ENCODE data around the gene STXBP1.
A peak's percentile ranks its signal among the peaks of the same experiment; 100 is the strongest.

Gene STXBP1

DNA sequence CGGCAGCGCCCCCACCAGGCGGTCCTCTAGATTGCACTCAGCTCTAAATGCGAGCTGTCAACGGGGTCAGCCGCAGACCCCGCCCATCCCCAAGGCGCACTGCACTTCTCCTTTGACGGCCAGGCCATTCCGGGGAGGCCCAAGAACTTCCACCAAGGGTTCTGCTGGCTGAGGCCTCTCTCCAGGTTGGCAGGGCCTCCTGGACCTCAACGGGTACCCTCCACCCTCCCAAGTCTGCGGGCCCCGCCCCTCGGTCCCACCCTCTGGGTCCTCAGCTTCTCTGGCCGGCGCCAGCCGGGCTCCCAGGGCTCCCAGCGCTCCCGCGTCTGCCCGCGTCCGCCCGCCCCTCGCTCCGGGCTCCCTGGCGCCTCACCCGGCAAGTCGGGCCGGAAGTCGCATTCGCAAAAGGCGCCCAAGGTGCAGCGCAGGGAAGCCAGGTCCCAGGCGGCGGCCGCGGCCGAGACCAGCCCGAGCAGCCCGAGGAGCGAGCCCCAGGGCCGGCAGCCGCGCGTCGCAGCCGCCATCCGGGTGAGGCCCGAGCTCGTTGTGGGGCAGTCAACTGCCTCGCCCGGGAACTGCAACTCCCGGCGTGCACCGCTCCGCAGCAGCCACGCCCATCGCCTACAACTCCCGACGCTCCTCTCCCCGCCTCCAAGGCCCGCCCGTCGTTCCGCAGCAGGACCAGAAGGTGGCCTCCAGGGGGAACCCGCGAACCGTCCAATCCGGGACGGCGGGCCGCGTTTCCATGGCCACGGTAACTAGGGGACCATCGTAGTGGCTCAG lies 122.9 kb downstream of the STXBP1 start, which contains the start of gene TOR2A:
TSS of gene TOR2A (minus strand) at position 548 of the 783 bp plus-strand sequence. CDS start at position 524, 24 bp downstream.
- Histone ChIP-seq H3K9me3 (ENCODE audit: insufficient read depth, low read length) (no peaks in the 10 kb centered on the region), H3K27me3 (ENCODE audit: low read depth, low read length) (no peaks in the 10 kb centered on the region), H3K4me1 (ENCODE audit: low read length) (peaks cover 13% of the 10 kb centered on the region), H4K20me1 (ENCODE audit: insufficient read depth, low read length) (no peaks in the 10 kb centered on the region), H3K4me2 (ENCODE audit: low read length) (peak within 1 kb of the TSS; percentile 72), H2AFZ (ENCODE audit: low read depth, low read length) (peak within 1 kb of the TSS; percentile 50), H3K9ac (ENCODE audit: low read length) (peak within 1 kb of the TSS; percentile 71), H3K79me2 (ENCODE audit: low read length) (no peaks in the 10 kb centered on the region), H3K27ac (ENCODE audit: low read length) (peak within 1 kb of the TSS; percentile 57), H3K36me3 (replicated peaks; ENCODE audit: low read depth, low read length) (peaks cover 14% of the 10 kb centered on the region), H3K4me3 (ENCODE audit: low read length) (peak within 1 kb of the TSS; percentile 84)
- TF ChIP-seq, protein P1, sequence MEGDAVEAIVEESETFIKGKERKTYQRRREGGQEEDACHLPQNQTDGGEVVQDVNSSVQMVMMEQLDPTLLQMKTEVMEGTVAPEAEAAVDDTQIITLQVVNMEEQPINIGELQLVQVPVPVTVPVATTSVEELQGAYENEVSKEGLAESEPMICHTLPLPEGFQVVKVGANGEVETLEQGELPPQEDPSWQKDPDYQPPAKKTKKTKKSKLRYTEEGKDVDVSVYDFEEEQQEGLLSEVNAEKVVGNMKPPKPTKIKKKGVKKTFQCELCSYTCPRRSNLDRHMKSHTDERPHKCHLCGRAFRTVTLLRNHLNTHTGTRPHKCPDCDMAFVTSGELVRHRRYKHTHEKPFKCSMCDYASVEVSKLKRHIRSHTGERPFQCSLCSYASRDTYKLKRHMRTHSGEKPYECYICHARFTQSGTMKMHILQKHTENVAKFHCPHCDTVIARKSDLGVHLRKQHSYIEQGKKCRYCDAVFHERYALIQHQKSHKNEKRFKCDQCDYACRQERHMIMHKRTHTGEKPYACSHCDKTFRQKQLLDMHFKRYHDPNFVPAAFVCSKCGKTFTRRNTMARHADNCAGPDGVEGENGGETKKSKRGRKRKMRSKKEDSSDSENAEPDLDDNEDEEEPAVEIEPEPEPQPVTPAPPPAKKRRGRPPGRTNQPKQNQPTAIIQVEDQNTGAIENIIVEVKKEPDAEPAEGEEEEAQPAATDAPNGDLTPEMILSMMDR (IDR thresholded peaks at IDR 0.05; ENCODE audit: low read depth, low read length), result peak; percentile 94
- no peak for TF ChIP-seq EZH2phosphoT487 (IDR thresholded peaks at IDR 0.05; ENCODE audit: low read depth)

GRCh38 chr9:127735530-127736185 lies 123.6 kb downstream of the STXBP1 start:
- Histone ChIP-seq H4K20me1 (ENCODE audit: insufficient read depth, low read length) (no peaks in the 10 kb centered on the region), H3K4me2 (ENCODE audit: low read length) (peak overlapping the region; percentile 45), H3K9me3 (ENCODE audit: insufficient read depth, low read length) (no peaks in the 10 kb centered on the region), H3K79me2 (ENCODE audit: low read length) (no peaks in the 10 kb centered on the region), H3K27me3 (ENCODE audit: low read depth, low read length) (no peaks in the 10 kb centered on the region), H2AFZ (ENCODE audit: low read depth, low read length) (no peak overlapping the region), H3K4me3 (ENCODE audit: low read length) (peak overlapping the region; percentile 29), H3K27ac (ENCODE audit: low read length) (no peak overlapping the region), H3K36me3 (replicated peaks; ENCODE audit: low read depth, low read length) (peaks cover 19% of the 10 kb centered on the region), H3K9ac (ENCODE audit: low read length) (no peak overlapping the region), H3K4me1 (ENCODE audit: low read length) (peaks cover 13% of the 10 kb centered on the region)
- no peak for TF ChIP-seq EZH2phosphoT487 (IDR thresholded peaks at IDR 0.05; ENCODE audit: low read depth)
- TF ChIP-seq, protein P1 (IDR thresholded peaks at IDR 0.05; ENCODE audit: low read depth, low read length), result no peak

GRCh38 chr9:127738666-127739065 lies 126.6 kb downstream of the STXBP1 start:
- no peak overlapping the region for H3K27ac ChIP-seq (ENCODE audit: low read length)
- H3K9ac ChIP-seq (ENCODE audit: low read length), result no peak overlapping the region
- no peak overlapping the region for H2AFZ ChIP-seq (ENCODE audit: low read depth, low read length)
- peaks cover 34% of the 10 kb centered on the region for H3K36me3 ChIP-seq (replicated peaks; ENCODE audit: low read depth, low read length)
- H3K27me3 ChIP-seq (ENCODE audit: low read depth, low read length), result no peaks in the 10 kb centered on the region
- H3K4me1 ChIP-seq (ENCODE audit: low read length), result peaks cover 13% of the 10 kb centered on the region
- H4K20me1 ChIP-seq (ENCODE audit: insufficient read depth, low read length), result no peaks in the 10 kb centered on the region
- H3K9me3 ChIP-seq (ENCODE audit: insufficient read depth, low read length), result no peaks in the 10 kb centered on the region
- H3K4me3 ChIP-seq (ENCODE audit: low read length), result no peak overlapping the region
- TF ChIP-seq EZH2phosphoT487 (IDR thresholded peaks at IDR 0.05; ENCODE audit: low read depth), result no peak
- TF ChIP-seq, protein P1 (IDR thresholded peaks at IDR 0.05; ENCODE audit: low read depth, low read length), result no peak
- no peak overlapping the region for H3K4me2 ChIP-seq (ENCODE audit: low read length)
- H3K79me2 ChIP-seq (ENCODE audit: low read length), result no peaks in the 10 kb centered on the region

DNA sequence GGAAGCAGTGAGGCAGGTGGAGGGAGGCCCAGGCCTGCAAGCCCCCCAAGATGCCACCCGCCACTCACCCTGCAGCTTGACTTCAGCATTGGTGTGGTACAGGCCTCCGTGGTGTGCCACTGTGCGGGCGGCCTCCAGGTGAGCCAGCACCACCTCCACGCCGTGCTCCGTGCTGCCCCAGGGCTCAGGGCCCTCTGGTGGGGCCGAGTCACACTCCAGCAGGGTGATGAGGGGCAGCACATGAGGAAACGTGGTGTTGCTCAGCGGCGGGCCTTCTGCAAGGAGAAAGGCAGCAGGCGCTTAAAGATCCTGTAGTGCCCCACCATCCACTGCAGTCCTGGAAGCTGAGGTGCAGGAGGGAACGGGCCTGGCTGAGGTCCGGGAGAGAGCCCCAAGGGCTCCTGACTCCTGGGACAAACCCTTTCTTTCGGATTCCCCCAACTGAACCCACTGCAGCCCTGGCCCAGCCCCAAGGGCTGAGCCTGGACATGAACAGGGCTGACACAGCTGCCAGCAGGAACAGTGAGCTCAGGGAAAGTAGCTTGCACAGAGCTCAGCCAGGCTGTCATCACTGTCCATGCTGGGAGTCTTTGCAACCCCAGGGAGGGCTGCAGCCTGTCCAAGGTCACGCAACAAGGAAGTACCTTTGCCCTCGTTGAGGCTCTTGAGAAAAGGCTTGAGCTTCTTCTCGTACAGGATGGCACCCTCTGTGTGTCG lies 127.7 kb downstream of the STXBP1 start:
- H4K20me1 ChIP-seq (ENCODE audit: insufficient read depth, low read length), result no peaks in the 10 kb centered on the region
- no peaks in the 10 kb centered on the region for H3K9me3 ChIP-seq (ENCODE audit: insufficient read depth, low read length)
- H3K27ac ChIP-seq (ENCODE audit: low read length), result no peak overlapping the region
- no peak overlapping the region for H3K4me2 ChIP-seq (ENCODE audit: low read length)
- no peak for TF ChIP-seq EZH2phosphoT487 (IDR thresholded peaks at IDR 0.05; ENCODE audit: low read depth)
- TF ChIP-seq, protein P1 (IDR thresholded peaks at IDR 0.05; ENCODE audit: low read depth, low read length), result no peak
- no peak overlapping the region for H3K9ac ChIP-seq (ENCODE audit: low read length)
- peaks cover 5% of the 10 kb centered on the region for H3K4me1 ChIP-seq (ENCODE audit: low read length)
- H3K36me3 ChIP-seq (replicated peaks; ENCODE audit: low read depth, low read length), result peaks cover 38% of the 10 kb centered on the region
- H3K27me3 ChIP-seq (ENCODE audit: low read depth, low read length), result no peaks in the 10 kb centered on the region
- no peaks in the 10 kb centered on the region for H3K79me2 ChIP-seq (ENCODE audit: low read length)
- H2AFZ ChIP-seq (ENCODE audit: low read depth, low read length), result no peak overlapping the region
- no peak overlapping the region for H3K4me3 ChIP-seq (ENCODE audit: low read length)
